ENCODE results near the gene SPRR2A.
"Not testable (repeated sequence)": the region's sequence is repeated elsewhere in the genome, so short reads cannot be mapped to it uniquely, and the experiment has no call there.

The SPRR2A gene

DNA sequence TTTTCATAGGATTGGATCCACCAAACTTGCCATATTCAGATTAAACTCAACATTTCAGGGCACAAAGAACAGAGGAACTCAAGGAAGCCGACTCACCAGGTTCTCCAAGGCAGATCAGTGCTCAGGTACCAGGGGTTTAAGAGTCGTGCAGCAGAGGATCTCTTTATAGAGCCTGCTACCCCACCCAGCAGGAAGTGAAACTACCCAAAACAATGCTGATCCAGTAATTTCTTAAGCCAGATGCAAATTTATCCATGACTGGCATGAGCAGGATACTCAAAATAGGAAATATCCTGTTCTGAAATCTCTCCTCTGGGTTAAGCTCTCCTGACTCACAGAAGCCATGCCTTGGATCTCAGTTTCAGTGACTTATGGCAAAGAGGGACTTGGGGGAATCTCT lies at the start of gene SPRR2A:
Gene SPRR2A, minus strand, starts transcription at position 138 of the 400 bp plus-strand sequence. CDS start 777 bp downstream, outside the sequence.
- no peak for DNase-seq

GRCh38 chr1:153100245-153100644 lies 42.9 kb upstream of the SPRR2A start:
- no peak for DNase-seq

DNA sequence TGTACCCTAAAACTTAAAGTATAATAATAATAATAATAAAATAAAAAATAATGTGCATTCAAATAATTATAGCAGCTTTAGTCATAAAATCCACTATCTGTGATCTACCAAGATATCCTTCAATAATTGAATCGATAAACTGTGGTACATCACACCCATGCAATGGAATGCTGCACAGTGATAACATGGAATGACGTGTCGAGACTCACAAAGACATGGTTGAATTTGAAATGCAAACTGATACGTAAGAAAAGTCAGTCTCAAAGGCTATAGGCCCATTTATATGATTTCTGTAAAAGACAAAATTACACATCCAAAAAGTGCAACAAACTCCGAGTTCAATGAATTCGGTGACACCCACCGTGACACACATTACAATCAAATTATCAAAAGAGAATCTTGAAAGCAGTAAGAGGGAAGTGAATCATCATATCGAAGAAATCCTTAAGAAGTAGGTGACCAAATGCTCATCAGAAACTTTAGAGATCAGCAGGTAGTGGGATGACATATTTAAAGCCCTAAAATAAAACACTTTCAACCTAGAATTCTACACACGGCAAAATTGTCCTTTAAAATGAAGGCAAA lies 42.2 kb upstream of the SPRR2A start:
- DNase-seq, result no peak

- DNase-seq, result no peak
Observed at GRCh38 chr1:153095764-153096163, 38.5 kb upstream of the SPRR2A start.

DNA sequence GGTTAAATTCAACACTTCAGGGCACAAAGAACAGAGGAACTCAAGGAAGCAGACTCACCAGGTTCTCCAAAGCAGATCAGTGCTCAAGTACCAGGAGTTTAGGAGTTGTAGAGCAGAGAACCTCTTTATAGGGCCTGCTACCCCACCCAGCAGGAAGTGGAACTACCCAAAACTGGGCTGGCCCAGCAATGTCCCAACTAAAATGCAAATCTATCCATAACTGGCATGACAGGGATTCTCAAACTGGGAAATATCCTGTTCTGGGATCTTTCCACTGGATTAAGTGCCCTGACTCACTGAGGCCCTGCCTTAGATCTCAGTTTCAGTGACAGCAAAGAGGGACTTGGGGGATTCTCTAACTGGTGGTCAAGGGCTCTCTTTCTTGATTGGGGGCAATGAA lies 37.1 kb upstream of the SPRR2A start, which contains the start of gene SPRR2E:
Gene SPRR2E, minus strand, starts transcription at position 101 of the 400 bp plus-strand sequence. CDS start 775 bp downstream, outside the sequence.
- DNase-seq, result no peak

- no peak for DNase-seq
Observed at GRCh38 chr1:153087652-153088051, 30.3 kb upstream of the SPRR2A start.

- DNase-seq, result no peak
Observed at GRCh38 chr1:153081736-153082135, 24.4 kb upstream of the SPRR2A start.

DNA sequence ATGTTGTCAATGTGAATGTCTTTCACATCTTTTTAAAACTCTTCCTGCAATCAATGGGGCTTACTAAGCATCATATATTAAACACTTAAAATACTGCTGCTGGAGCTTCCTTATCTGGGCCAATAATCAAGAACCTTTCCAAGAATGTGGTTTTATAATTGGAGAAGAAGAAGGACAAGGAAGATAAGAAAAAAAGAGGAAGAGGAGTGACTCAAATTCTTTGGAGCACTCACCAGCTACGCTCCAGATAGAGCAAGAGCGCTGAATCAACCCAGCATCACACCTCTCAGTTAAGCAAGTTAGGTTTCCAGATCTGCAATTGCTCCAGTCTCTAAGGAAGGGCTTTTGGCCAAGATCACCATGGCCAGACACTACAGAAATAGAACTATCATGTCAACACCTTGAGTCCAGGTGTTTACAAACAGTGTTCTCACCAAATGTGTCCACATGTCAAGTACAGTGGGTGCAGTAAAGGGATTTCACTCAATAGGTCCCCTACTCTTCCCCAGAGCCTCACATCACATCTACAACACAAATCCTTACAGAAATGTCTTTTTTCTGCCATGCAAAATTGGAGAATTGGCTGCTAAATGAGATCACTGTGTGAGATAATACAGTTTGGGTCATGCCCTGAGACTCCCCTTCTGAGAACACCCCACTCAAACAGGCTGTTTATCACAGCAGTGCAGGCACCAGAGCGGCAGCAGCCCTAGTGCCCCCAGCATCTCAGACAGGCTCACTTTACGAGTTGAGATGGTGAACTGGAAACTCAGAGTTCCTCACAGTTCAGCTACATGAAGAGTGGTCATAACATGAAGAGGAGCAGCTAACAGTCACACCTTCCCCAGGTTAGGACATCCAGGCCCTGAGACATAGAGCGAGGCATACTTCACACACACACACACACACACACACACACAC lies 15.8 kb upstream of the SPRR2A start:
- no peak for DNase-seq

GRCh38 chr1:153071511-153071910 lies 14.2 kb upstream of the SPRR2A start, which contains the start of gene SPRR2B:
TSS of gene SPRR2B (minus strand) at chr1:153071611. CDS start at chr1:153070839, 772 bp downstream.
- no peak for DNase-seq

DNA sequence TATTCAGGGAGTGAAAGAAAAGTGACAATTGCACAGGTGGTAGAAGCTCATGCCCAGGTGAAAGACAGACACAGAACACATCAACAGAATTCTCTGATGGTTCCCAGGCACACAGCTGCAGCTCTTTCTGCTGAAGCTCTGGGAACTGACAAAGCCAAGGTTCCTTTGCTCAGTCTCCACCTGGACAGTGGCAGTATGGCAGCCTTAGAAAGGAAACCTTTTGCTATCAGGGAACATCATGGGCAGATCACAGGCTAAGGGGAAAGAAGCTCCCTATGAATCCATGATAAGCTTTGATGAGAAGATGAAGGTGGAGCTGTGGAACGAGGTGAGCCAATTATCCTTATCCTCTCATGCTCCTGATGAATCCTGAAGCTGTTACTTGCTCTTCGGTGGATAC lies 12.9 kb upstream of the SPRR2A start:
- no peak for DNase-seq

DNA sequence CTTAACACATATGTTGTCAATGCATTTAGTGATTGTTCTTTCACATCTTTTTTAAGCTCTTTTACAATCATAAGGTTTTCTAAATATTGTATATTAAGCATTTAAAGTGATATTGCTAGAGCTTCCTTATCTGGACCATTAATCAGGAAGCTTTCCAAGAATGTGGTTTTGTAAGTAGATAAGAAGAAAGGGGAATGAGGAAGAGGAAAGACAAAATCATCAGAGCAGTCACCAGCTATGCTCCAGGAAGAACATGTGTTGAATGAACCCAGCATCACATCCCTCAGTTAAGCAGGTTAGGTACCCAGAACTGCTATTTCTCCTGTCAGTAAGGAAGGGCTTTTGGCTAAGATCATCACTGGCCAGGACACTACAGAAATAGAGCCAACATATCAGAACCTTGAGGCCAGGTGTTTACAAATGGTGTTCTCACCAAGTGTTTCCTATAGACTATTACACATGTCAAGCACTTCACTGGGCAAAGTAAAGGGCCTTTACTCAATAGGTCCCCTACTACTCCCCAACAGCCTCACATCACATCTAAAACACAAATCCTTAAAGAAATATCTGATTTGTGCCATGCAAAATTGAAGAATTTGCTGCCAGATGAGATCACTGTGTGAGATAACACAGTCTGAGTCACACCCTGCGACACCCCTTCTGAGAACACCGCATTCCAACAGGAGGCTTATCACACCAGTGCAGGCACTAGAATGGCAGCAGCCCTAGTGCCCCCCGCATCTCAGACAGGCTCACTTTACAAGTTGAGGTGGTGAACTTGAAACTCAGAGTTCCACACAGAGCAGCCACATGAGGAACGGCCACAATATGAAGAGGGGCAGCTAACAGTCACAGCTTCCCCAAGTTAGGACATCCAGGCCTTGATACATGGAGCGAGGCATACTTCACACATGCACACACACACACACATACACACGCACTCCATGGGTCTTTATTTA lies 1.8 kb upstream of the SPRR2A start:
- DNase-seq, result no peak

DNA sequence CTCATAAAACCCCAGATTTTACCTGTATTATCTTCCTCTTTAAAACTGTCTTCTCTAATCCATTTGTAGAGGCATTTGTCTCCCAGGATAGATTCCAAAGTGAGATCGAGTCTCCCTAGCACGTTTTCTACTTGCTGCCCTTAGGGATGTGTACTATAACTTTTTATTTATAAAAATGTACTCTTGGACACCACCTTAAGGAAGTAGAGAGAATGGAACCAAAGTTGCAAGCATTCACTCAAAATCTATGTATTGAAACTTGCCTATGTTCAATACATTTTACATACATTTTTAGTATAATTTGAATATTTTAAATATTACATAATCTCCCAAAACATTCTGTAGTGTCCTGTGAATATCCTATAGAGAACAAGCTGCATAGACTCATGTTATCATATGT lies 842 bp upstream of the SPRR2A start:
- no peak for DNase-seq

DNA sequence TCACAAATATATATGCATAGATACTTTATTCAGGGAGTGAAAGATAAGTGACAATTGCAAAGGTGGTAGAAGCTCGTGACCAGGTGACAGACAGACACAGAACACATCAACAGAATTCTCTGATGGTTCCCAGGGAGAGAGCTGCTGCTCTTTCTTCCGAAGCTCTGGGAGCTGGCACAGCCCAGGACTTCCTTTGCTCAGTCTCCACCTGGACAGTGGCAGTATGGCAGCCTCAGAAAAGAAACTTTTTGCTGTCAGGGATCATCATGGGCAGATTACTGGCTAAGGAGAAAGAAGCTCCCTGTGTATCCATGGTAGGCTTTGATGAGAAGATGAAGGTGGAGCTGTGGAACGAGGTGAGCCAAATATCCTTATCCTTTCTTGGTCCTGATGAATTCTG lies 1.2 kb downstream of the SPRR2A start:
- DNase-seq, result not testable (repeated sequence)

DNA sequence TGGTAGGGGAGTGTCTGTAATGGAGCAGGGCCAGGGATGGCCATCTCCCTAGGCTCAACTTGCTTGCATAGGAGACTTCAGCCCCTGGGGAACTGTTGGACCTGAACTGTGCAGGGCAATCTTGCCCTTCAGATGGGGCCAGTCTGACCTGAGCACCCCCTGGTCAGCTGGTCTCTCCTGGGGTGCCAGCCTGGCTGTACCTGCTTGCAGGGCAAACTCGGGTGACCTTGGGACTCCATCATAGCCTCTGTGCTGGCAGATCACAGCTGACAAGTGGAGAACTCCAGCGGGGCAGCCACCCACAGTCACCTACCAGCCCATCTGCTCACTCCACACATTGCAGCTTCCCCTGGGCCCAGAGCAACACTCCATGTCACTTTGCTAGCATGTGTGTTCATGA lies 8.1 kb downstream of the SPRR2A start:
- no peak for DNase-seq

DNA sequence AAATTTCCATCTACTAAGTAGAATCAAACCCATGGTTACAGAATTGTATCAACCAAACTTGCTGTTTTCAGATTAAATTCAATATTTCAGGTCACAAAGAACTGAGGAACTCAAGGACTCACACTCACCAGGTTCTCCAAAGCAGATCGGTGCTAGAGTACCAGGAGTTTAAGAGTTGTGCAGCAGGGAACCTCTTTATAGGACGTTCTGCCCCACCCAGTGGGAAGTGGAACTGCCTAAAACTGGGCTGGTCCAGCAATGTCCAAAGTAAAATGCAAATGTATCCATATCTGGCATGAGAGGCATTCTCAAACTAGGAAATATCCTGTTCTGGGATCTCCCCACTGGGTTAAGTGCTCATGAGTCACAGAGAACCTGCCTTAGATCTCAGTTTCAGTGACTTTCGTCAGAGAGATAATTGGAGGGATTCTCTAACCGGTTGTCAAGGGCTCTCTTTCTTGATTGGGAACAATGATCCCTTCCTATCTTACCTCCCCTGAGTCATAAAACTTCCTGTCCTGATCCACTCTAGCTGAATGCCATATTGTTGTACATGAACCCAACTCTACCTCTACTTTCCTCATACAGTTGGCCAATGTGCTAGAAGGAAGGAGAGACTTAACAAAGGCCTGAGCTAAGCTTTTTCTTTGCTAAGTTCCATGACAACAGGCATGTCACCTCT lies 16.2 kb downstream of the SPRR2A start, which contains the start of gene SPRR2D:
Gene SPRR2D, minus strand, starts transcription at position 171 of the 682 bp plus-strand sequence. CDS start 774 bp downstream, outside the sequence.
- no peak for DNase-seq

DNA sequence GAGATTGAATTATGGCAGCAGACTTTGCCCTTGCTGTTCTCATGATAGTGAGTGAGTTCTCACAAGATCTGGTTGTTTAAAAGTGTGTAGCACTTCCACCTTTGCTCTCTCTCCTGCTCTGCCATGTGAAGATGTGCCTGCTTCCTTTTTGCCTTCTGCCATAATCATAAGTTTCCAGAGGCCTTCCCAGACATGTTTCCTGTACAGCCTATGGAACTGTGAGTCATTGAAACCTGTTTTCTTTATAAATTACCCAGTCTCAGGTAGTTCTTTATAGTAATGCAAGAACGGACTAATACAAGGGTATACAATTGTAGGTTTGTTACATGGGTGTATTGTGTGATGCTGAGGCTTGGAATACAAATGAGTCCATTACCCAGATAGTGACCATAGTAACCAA lies 22.1 kb downstream of the SPRR2A start:
- no peak for DNase-seq

DNA sequence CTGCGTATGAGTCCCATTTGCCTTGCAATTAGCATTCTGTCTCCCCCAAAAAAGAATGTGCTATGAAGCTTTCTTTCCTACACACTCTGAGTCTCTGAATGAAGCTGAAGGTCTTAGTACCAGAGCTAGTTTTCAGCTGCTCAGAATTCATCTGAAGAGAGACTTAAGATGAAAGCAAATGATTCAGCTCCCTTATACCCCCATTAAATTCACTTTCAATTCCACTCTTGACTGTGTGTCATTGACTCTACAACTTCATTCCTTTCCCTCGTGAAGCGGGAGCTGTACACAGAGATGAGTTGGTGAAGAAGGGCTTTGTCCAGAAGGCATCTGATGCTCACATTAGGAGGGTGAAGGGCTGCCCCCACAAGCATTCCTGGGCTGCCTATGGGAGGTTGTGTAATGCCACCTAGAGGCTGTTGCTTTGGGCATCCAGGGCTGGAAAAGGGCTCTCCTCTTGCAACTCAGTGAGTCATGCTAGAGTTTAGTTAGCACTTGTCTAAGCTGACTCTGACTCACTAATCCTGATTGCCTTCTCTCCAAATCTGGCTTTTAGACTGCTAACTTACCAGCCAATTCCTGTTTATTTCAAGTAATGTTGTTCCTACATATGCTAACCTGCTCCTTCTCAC lies 24.5 kb downstream of the SPRR2A start:
- no peak for DNase-seq

DNA sequence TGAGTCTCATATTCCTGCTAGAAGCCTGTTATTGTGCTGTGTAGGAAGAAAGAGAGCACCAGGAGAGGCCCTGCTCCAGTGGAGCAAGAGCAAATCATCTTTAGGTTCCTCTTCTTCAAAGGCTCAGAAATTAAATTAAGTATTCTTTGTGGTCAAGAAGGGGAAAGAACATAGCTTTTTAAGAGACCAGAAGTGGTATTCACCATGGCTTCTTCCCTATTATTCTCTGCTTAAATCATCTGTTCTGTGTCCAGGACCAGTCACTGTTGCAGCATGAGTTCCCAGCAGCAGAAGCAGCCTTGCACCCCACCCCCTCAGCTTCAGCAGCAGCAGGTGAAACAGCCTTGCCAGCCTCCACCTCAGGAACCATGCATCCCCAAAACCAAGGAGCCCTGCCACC lies 25.2 kb downstream of the SPRR2A start:
- no peak for DNase-seq

GRCh38 chr1:153030895-153031294 lies 26.4 kb downstream of the SPRR2A start, which contains the start of gene SPRR1B:
TSS of gene SPRR1B (plus strand) at chr1:153031203. CDS start at chr1:153032346, 1,143 bp downstream.
- DNase-seq, result no peak

DNA sequence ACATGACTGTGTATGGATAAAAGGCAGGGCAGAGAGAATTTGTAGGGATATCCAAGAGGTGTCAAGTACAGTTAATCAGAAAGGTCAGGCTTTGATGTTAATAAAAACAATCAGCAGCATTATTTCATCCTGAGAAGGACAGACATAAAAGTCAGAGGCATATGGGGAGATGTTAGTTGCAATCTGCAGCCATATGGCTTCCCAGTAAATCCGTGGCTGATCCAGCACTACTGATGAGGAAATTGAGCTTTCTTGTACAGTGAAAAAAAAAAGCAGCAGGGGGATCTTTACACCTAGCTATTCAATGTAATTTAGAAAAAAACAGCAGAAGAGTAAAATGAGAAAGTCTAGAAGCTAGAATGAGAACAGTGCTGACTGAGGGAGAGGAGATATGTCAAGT lies 28.5 kb downstream of the SPRR2A start:
- DNase-seq, result no peak

DNA sequence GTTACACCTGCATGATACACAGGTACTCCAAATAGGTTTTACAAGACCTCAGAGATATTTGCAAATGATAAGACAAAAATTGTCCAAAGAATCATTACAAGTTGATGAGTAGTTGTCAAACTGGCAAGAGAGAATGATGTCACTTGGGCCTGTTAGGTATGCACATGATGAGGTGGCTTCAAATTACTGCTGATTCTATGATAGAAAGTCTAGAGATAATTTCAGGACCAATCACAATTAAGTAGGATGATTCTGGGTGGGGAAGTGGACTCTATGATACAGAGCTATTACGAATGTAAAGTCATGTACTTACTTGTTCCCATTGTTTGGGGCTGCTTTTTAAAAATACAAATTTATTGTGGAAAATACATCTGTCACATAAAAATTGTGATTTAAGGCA lies 31.5 kb downstream of the SPRR2A start:
- no peak for DNase-seq

DNA sequence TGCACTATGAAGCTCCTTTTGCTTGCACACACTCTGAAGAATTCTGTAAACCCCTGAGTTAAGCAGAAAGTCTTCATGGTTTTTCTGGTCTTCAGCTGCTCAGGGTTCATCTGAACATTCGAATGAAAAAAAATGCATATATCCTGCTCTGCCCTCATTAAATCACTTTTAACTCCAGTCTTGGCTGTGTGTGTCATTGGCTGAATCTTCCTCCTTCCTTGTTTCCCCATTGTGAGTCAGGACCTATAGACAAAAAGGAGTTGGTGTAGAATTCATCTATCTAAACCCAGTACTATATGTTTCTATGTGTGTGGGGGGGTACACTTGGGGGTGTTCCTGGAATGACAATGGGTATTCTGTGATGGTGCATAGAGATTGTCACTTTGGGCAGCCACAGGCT lies 32.9 kb downstream of the SPRR2A start:
- no peak for DNase-seq
